ENCODE data around the gene ACSBG1. TPM values are rescaled to one million over a fixed set of nuclear protein-coding genes. Genes with fewer than 3 reads are reported as not detected.
"Not testable (repeated sequence)": the region's sequence is repeated elsewhere in the genome, so short reads cannot be mapped to it uniquely, and the experiment has no call there.

ACSBG1 gene
- total RNA-seq, 1 experiment from 2014 or later = 0.02 TPM

DNA sequence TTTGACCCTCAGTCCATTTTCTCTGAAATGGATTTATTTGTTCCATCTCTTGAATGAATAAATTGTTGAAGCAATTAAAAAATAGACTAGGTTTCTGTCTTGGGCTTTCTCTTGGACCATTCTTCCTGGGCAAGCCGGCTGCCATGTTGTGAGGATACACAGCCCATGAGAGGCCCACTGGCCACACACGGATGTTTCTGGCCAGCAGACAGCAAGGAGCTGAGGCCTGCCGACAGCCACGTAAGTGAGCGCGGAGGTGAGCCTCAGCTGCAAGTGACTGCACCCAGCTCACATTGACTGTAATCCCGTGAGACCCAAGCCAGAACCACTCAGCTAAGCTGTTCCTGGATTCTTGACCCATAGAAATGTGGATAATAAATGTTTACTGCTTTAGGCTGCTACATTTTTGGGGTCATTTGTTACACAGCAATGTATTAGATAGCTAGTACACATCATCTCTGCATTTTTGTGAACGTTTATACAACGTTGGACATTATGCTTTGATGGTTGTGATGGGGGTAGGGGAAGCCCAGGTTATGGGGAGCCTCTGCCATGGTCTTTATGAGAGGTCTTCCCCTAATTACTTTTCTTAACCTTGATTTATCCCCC is 62.4 kb downstream of the ACSBG1 start:
- no peak for DNase-seq (ENCODE audit: extremely low read depth, low read depth)

DNA sequence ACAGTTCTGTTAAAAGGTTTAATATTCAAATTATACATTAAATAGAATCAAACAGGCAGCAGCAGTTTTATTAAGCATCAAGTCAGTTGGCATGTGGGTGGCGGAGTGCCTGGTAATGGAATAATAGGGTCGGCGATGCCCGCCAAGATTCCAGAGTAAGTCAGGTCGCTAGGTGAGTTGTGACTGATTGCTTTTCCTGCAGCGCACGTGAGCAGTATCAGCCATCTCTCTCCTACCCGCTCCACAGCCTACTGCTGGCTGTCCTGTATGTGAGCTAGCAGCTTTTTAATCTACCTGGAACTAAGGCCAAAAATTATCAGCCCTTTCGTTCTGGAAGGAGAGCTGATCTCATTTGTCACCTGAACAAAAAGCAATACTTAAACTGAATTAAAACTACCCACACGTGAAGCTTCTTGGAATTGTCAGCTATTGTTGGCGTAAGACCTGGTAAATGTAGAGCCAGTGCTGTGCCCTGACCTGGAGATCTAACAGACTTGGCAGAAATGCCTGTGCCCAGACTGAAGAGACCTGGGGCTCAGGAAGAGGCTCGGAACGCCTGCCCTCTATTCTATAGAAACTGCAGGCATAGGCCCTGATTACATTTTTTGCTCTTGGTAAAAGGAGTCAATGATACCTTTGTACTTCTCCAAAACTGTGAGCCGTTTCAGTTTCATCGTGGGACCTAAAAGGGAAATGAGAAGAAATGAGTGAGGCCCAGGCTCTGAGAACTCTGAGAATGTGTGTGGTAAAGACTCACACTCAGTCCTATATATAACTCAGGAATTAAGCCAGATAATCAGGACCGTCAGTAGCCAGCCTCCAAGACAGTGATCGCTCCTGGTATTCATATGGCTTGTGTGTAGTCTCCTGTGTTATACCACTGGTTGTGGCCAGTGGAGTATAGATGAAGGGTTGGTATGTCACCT is 63.3 kb downstream of the ACSBG1 start:
- DNase-seq (ENCODE audit: extremely low read depth, low read depth) = no peak

DNA sequence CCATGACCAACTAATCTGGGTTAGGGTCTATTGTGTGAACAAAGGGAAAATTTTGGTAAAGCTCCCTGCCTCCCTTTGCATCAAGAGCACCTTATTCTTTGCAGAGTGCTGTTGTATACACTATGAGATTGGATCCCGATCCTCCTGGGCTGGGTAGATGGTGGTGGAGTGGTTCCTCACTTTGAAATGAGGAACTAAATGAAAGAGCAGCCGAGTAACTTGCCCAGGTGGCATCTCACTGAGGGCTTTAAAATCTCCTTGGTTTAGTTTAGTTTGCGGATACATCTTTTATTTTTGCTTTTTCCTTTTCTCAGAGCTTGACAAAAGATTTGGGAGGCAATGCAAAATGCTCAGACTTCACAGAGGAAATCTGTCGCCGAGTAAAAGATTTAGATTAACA is 65.8 kb downstream of the ACSBG1 start:
- no peak for DNase-seq (ENCODE audit: extremely low read depth, low read depth)

DNA sequence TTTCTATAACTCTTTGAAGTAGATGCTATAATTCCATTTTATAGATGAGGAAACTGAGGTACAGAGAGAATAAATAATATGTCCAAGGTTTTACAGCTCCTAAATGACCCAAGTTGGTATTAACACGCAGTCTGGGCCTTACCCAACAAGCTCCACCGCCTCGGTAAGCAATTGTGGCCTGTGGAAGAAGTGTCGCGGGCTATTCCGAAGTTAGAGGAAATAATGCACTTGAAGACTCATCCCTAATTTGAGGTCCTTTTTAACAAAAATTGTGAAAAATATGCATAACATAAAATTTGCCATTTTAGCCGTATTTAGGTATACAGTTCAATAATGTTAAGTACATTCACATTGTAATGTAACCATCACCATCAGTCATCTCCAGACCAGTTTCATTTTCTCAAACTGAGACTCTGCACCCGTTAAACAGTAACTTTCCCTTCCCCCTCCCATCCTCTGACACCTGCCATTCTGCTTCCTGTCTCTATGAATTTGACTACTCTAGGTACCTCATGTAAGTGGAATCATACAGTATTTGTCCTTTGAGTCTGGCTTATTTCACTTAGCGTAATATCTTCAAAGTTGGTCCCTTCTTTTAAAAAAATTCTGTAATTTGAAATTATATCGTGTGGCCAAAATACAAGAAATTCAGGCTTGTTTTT is 67.0 kb downstream of the ACSBG1 start:
- DNase-seq (ENCODE audit: extremely low read depth, low read depth) = no peak

DNA sequence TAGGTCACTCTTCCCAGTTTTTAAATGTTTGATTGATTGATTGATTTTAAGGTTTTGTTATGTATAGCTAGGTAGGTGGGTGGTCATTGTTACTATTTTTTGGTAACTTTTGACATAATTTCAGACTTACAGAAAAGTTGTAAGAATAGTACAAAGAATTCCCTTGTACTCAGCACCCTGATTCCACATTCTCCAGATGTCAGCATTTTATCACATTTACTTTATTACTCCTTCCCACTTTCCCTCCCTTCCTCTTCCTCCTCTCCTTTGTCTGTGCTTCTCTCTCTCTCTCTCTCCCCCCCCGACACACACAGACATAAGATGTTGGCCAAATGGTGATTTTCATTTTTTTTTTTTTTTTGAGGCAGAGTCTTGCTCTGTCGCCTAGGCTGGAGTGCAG is 70.4 kb downstream of the ACSBG1 start:
- DNase-seq (ENCODE audit: extremely low read depth, low read depth) = no peak

DNA sequence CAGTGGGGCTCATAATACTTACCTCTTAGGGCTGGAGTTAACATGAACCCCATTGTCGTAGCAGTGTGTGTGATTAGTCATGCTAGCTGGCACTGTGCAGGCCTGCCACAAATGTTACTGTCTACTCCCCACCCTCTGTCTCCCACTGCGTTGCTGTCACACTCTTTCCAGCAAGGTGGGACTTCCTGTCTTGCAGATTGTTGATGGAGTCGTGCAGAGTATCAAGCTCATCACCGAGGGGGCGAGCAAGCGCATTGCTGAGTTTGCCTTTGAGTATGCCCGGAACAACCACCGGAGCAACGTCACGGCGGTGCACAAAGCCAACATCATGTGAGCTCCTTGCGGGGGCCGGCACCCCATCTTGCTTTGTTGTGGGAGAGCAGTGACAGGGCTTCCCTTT is 72.3 kb downstream of the ACSBG1 start:
- no peak for DNase-seq (ENCODE audit: extremely low read depth, low read depth)

DNA sequence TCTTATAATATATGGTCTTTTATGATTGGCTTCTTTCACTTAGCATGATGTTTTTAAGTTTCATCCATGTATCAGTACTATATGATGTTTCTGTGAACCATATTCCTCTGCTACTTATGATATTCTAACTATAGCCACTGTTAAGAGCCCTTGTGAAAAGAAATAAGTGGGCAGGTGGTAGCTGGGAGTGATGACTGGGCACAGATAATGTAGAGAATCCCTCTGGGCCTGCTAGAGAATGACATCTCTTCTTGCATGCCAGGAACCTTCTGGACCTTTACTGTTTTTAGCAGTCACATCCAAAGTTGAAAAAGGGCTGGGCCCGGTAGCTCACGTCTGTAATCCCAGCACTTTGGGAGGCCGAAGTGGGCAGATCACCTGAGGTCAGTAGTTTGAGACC is 75.0 kb downstream of the ACSBG1 start:
- no peak for DNase-seq (ENCODE audit: extremely low read depth, low read depth)

DNA sequence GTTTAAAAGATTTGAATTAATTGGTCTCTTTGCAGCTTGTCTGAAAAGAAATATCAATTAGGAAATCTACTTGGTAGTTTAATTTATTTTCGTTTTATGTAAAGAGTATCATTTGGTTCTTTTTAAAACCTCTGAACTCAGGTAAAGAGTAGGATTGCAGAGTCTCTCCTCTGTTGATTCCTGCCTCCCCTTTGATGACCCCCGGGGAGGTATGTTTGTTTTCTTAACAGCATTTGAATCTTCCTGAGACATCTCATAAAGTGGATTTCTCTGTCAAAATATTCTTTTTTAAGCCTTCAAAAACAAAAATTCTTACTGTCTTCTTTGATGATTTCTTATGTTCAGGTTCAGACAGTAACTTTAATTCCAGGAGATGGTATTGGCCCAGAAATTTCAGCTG is 77.2 kb downstream of the ACSBG1 start:
- no peak for DNase-seq (ENCODE audit: extremely low read depth, low read depth)

DNA sequence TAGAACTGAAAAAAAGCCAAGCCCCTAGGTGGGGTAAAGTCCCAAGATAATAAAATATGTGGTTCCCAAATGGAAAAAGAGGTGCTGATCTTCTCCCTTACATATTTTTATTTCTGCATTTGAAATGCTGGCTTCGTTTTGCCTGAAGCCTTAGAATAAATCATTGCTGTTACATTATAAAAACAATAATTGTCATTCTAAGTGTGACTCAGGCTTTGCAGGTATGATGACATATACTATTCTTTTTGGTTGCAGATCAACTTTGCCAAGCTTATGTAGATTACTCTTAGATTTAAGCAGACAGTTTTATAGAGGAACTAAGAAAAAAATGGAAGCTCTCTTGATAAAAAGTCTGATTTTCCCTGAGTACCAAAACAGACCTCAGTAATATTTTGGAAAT is 77.7 kb downstream of the ACSBG1 start:
- no peak for DNase-seq (ENCODE audit: extremely low read depth, low read depth)

DNA sequence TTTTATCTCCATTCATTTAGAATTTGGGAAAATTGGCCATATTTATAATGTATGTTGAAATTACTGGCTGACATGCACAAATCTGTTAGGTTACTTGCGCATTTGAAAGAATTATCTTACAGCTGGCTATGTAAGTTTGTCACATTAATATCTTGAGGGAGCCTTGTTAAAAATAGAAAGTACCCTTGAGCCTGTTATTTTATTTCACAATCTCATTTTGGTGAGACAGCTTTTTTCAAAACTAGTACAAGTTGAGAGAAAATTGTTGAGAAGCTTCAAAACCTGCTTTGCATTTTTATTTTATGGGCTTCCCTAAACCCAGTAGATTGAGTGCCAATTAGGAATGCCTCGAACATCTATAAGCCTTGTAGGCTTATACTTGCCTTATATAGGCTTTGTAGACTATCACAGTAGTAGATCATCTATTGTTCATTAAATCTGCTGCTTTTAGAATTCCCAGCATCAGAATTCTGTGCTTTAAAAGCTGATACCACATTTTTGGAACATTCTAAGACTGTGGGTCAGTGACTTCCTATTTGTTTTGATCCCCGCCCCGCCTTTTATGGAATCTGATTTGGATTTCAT is 78.9 kb downstream of the ACSBG1 start:
- DNase-seq (ENCODE audit: extremely low read depth, low read depth) = no peak

DNA sequence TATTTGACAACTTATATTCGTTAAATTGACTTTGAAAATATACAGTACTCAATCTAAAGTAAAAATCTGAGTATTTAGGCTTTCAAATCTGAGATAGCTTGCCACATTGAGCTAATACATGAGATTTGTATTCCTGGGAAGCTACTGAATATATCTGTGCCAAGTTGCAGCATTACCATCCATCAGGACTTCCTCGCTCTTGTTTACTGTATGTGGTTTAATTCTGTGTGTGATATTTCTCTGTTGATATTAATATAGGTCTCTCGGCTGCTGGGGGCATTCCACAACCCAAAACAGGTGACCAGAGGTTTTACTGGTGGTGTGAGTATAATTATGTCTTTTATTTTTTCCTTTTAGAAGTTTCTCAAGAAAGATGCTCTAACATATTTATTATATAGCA is 79.4 kb downstream of the ACSBG1 start:
- DNase-seq (ENCODE audit: extremely low read depth, low read depth) = no peak

DNA sequence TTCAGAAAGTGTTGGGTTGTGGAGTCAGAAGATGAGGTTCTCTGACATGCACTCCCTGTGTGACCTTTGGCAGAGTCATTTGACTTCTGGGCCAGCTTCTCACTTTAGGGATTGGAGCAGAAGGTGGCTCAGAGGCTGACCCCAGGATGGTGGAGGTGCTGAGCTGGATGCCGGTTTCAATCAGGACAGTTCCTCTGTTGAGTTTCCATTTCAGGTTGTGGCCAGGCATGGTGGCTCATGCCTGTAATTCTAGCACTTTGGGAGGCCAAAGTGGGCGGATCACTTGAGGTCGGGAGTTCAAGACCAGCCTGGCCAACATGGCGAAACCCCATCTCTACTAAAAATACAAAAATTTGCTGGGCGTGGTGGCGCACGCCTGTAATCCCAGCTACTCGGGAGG is 83.3 kb downstream of the ACSBG1 start:
- not testable (repeated sequence) for DNase-seq (ENCODE audit: extremely low read depth, low read depth)

DNA sequence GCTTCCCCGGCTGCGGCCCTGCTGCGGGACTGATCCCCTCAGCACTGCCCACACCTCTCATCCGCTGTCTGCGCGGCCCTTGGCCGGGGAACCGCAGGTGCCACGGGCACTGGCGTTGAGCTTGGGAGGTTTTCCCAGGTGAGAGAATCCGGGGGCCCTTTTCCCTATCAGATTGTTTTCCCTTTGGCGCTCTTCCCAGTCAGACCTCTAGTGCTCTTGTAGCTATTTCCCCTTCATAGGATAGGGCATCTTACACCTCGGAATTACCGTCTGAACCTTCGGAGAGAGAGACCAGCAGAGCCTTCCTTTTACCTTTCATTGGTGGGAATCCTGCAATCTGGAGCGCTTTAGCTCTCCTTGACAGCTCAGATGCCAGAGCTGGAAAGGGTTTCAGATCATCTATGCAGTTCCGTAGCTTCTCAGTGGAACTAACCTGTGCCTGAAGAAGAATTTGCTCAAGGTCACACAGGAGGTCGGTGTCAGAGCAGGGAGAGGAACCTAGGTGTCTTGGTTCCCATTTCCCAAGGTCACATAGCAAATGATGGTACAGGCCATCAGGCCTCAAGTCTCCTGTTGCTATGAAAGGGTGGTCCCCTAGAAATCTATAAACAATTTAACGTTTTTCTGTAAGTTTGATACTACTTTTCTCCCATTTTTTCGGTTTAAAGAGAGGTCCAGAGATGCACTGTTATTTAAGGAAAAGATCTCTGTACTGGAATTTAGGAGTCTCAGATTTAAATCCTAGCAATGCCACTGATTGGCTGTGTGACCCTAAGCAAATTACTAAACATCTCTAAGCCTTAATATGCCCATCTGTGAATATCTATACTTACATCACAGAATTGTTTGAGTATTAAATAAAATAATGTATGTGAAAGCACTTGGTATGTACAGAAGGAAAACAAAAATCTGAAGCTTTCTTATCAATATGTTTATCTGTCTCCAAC is 84.3 kb downstream of the ACSBG1 start:
- DNase-seq (ENCODE audit: extremely low read depth, low read depth) = no peak

DNA sequence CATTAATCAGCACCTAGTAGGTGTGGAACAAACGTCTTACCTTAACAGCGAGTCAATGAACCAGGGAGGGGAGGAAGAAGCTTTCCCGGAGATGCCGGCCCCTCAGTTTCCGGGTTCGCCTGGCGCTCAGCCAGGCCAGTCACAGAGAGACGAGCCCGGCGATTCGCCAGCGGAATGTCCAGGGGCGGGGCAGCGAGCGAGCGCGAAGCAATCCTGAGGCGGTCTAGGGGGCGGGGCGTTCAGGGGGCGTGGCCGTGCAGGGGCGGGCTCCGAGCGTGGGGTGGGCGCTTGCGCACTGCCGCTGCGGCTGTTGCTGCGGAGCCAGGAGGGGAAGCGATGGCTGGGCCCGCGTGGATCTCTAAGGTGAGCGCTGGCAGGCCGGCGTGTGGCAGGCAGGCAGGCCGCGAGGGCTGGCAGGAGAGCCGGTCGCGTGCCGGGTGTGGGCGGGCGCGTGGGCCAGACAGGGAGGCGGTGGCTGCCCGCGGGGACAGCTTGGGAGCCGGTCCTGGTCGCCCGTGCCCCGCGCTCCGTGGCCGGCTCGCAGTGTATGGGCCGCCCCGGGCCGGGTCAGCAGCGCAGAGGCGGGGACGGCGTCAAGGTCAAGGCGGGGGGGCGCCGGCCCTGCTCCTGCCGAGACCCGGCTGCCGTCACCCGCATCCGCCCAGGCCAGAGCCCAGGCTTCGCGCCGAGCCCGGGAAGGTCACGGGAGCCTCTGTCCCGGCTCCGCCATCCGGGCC is 85.1 kb downstream of the ACSBG1 start, which contains the start of gene IDH3A:
TSS of gene IDH3A (plus strand) at position 295 of the 737 bp plus-strand sequence. CDS start at position 337, 42 bp downstream.
- peak; percentile 96 for DNase-seq (ENCODE audit: extremely low read depth, low read depth)

DNA sequence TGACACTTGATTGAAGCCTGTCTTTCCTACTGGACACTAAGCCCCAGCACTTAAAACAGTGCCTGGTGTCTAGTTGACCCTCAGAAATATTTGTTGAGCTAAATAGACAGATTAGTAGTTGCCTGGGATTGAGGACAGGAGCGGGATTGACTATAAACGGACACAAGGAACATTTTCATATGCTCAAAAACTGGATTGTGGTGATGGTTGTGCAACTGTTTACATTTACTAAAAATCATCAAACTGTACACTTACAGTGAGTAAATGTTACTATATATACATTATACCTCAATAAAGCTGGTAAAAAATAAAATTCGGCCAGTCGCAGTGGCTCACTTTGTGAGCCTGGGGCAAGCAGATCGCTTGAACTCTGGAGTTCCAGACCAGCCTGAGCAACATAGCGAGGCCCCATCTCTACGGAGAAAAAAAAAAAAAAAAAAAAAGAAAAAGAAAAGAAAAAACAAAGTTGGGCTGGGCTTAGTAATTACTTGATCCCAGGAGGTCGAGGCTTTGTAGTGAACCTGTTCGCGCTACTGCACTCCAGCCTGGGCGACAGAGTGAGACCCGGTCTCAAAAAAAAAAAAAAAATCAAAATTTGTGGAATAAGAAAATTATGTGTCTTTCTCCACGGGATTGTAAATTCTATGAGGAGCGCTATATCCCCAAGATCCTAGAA is 85.8 kb downstream of the ACSBG1 start:
- no peak for DNase-seq (ENCODE audit: extremely low read depth, low read depth)

DNA sequence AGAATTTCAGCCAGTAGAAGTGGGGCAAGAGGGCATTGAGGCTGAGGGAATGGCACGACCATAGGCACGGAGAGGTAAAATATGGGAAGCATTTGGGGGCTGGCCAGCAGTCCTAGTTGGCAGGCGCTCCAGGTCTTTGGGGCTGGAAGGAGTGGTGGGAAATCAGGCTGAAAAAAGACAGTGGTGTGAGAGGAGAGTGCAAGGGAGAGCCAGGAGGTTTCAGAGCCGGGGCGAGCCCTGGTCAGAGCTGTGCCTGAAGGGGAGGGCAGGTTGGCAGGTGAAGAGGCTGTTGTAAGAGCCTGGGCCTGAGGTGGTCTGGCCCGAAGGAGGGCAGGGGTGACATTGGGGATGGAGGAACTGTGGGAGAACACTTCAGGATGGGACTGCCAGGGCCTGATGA is 86.8 kb downstream of the ACSBG1 start:
- no peak for DNase-seq (ENCODE audit: extremely low read depth, low read depth)

DNA sequence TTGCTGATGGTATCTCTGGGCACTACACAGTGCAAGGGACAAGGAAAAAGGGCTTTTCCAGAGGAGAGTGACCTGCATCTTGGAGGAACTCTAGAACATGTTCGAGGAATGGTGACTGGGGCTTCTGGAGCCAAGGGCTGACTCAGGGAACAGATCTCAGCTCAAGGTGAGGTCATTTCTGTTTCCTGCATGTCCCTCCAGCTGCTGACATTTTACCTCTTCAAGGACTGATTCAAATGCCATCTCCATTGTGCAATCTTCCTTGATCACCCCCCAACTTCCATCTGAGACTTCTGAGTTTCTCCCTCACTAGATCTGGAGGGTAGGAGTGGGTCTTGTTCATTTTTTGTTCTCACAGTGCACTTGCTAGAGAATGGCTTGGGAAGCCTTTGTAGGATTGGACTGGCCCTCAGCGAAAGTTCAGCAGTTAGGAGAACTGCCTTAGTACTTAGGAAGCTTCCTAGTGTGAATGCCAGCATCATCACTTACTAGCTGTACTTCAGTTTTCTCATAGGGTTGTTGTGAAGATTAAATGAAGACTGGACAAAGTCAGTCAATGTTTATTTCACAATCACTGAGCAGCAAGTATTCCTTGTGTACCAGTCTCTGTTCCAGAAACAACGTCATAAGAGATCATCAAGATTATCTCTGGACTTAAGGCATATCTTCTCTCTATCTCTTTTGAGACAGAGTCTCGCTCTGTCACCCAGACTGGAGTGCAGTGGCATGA is 87.8 kb downstream of the ACSBG1 start:
- no peak for DNase-seq (ENCODE audit: extremely low read depth, low read depth)

DNA sequence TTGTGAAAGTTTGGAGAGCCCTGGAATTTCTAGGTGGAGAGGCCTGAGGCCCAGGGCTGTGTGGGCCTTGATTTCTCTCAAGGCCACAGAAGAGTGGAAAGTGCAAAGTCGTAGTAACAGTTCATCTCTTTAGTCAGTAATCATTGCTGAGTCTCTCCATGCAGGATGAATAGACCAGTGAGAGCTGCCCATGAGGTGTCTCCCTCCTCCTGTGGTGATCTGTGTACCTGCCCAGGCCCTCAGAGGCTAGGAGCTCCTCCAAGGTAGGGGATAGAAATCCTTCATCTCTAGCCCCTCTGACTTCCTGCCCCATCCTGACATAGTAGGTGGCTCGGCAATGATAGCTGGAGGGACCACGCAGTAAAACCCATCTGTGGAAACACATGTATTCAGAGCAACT is 92.0 kb downstream of the ACSBG1 start:
- DNase-seq (ENCODE audit: extremely low read depth, low read depth) = no peak
